Measurements from ENCODE around the gene NPSR1. TPM values are rescaled to one million over a fixed set of nuclear protein-coding genes. Genes with fewer than 3 reads are reported as not detected.

Gene NPSR1
- total and polyA plus RNA-seq, 9 of the 15 experiments (the other 6 are each of a cell fraction or from before 2014, with no cell fraction given), result not detected

DNA sequence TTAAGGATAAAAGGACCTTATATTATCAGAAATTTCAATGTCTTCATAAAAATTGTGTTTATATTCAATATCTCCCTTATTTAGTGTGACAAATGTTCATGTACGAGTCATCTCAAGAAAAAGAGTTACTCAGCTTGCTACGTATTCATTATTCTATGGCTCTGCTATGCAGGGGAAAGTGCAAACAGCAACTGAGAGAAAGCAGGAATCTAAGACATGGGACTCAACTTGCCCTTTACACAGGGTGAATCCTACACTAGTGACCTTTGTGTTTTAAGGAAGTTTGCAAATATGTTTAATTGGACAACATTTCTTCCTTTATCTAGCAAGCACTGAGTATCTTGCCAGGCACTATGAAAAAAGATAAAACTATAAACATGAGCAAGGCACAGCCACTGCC is 104.7 kb downstream of the NPSR1 start:
- Histone ChIP-seq H3K27me3 (ENCODE audit: control insufficient read depth in 2 of 2, insufficient read depth in 2 of 2, low read length in 2 of 2) (no peaks in the 10 kb centered on the region), H3K9me1 (ENCODE audit: control insufficient read depth, insufficient read depth, low read length) (no peaks in the 10 kb centered on the region), H3K79me2 (ENCODE audit: control insufficient read depth, insufficient read depth, low read length) (no peaks in the 10 kb centered on the region), H3K4me1 (replicated peaks in 1 of 2; ENCODE audit: control insufficient read depth in 2 of 2, insufficient read depth in 2 of 2, low read length in 2 of 2) (no peaks in the 10 kb centered on the region), H3K9me3 (replicated peaks; ENCODE audit: control insufficient read depth, insufficient read depth, low read depth, low read length) (no peaks in the 10 kb centered on the region), H2AFZ (ENCODE audit: low read depth, low read length) (no peak overlapping the region), H3K36me3 (ENCODE audit: control insufficient read depth, insufficient read depth, low read length) (no peaks in the 10 kb centered on the region), H3K4me2 (ENCODE audit: insufficient read depth, low read length) (no peak overlapping the region), H3K4me3 (no peak overlapping the region), H3K27ac (ENCODE audit: extremely low read depth, low read depth, low read length) (no peak overlapping the region), H4K20me1 (replicated peaks; ENCODE audit: control insufficient read depth, insufficient read depth, low read length) (no peaks in the 10 kb centered on the region), H3K9ac (ENCODE audit: insufficient read depth in 1 of 2, low read depth in 2 of 2, low read length in 2 of 2) (no peak overlapping the region)
- WGBS (ENCODE audit: insufficient coverage, low coverage, missing lambda C conversion rate), result 0% methylated on average over 2 of the region's 2 CpGs
- POLR2A ChIA-PET, result no interaction called here
- FAIRE-seq (no peak), DNase-seq (ENCODE audit: extremely low read depth in 1 of 4, low spot score in 3 of 4) (no peak), ATAC-seq (no peak)
- CTCF ChIA-PET (ENCODE audit: low intra/inter-chr PET ratio), result no interaction called here
- in situ Hi-C loops (cut with MboI), result no loop called here
- no TSS peak for BruUV-seq (replicated peaks)
- intact Hi-C loops (cut with micrococcal nuclease), result no loop called here
- TF ChIP-seq, protein P1, sequence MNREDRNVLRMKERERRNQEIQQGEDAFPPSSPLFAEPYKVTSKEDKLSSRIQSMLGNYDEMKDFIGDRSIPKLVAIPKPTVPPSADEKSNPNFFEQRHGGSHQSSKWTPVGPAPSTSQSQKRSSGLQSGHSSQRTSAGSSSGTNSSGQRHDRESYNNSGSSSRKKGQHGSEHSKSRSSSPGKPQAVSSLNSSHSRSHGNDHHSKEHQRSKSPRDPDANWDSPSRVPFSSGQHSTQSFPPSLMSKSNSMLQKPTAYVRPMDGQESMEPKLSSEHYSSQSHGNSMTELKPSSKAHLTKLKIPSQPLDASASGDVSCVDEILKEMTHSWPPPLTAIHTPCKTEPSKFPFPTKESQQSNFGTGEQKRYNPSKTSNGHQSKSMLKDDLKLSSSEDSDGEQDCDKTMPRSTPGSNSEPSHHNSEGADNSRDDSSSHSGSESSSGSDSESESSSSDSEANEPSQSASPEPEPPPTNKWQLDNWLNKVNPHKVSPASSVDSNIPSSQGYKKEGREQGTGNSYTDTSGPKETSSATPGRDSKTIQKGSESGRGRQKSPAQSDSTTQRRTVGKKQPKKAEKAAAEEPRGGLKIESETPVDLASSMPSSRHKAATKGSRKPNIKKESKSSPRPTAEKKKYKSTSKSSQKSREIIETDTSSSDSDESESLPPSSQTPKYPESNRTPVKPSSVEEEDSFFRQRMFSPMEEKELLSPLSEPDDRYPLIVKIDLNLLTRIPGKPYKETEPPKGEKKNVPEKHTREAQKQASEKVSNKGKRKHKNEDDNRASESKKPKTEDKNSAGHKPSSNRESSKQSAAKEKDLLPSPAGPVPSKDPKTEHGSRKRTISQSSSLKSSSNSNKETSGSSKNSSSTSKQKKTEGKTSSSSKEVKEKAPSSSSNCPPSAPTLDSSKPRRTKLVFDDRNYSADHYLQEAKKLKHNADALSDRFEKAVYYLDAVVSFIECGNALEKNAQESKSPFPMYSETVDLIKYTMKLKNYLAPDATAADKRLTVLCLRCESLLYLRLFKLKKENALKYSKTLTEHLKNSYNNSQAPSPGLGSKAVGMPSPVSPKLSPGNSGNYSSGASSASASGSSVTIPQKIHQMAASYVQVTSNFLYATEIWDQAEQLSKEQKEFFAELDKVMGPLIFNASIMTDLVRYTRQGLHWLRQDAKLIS (CRISPR knock-in tag; IDR thresholded peaks at IDR 0.05), result no peak
- TF ChIP-seq ARNT (IDR thresholded peaks at IDR 0.05), result no peak
- no peak for TF ChIP-seq BRCA1 (IDR thresholded peaks at IDR 0.05)
- TF ChIP-seq BRCA1 (CRISPR knock-in tag; IDR thresholded peaks at IDR 0.05), result no peak
- TF ChIP-seq ZNF133 (CRISPR knock-in tag; IDR thresholded peaks at IDR 0.05), result no peak
- TF ChIP-seq ERF (CRISPR knock-in tag; IDR thresholded peaks at IDR 0.05), result no peak
- no peak for TF ChIP-seq ELF1 (tag; IDR thresholded peaks at IDR 0.05)
- TF ChIP-seq ZNF224 (CRISPR knock-in tag; IDR thresholded peaks at IDR 0.05), result no peak
- TF ChIP-seq HMGN3 (IDR thresholded peaks at IDR 0.05; ENCODE audit: borderline replicate concordance, extremely low read depth, insufficient read length, low read depth, low read length), result no peak
- TF ChIP-seq, protein P2, sequence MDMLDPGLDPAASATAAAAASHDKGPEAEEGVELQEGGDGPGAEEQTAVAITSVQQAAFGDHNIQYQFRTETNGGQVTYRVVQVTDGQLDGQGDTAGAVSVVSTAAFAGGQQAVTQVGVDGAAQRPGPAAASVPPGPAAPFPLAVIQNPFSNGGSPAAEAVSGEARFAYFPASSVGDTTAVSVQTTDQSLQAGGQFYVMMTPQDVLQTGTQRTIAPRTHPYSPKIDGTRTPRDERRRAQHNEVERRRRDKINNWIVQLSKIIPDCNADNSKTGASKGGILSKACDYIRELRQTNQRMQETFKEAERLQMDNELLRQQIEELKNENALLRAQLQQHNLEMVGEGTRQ (CRISPR knock-in tag; IDR thresholded peaks at IDR 0.05), result no peak
- TF ChIP-seq, protein P3, sequence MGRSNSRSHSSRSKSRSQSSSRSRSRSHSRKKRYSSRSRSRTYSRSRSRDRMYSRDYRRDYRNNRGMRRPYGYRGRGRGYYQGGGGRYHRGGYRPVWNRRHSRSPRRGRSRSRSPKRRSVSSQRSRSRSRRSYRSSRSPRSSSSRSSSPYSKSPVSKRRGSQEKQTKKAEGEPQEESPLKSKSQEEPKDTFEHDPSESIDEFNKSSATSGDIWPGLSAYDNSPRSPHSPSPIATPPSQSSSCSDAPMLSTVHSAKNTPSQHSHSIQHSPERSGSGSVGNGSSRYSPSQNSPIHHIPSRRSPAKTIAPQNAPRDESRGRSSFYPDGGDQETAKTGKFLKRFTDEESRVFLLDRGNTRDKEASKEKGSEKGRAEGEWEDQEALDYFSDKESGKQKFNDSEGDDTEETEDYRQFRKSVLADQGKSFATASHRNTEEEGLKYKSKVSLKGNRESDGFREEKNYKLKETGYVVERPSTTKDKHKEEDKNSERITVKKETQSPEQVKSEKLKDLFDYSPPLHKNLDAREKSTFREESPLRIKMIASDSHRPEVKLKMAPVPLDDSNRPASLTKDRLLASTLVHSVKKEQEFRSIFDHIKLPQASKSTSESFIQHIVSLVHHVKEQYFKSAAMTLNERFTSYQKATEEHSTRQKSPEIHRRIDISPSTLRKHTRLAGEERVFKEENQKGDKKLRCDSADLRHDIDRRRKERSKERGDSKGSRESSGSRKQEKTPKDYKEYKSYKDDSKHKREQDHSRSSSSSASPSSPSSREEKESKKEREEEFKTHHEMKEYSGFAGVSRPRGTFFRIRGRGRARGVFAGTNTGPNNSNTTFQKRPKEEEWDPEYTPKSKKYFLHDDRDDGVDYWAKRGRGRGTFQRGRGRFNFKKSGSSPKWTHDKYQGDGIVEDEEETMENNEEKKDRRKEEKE (IDR thresholded peaks at IDR 0.05; ENCODE audit: borderline replicate concordance in 1 of 2, control insufficient read depth in 1 of 2, low read depth in 2 of 2, low read length in 1 of 2), result no peak
- TF ChIP-seq, protein P4, sequence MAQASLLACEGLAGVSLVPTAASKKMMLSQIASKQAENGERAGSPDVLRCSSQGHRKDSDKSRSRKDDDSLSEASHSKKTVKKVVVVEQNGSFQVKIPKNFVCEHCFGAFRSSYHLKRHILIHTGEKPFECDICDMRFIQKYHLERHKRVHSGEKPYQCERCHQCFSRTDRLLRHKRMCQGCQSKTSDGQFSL (CRISPR knock-in tag; IDR thresholded peaks at IDR 0.05), result no peak
- TF ChIP-seq, protein P4 (tag; IDR thresholded peaks at IDR 0.05), result no peak
- no peak for TF ChIP-seq ZNF780A (CRISPR knock-in tag; IDR thresholded peaks at IDR 0.05)
- no peak for TF ChIP-seq ZNF79 (CRISPR knock-in tag; IDR thresholded peaks at IDR 0.05; ENCODE audit: low read depth)

Data from K562 (cell line).